Endometrial microvascular endothelial cells (primary cell): Measurements from ENCODE around the gene GLTP. TPM values are rescaled to one million over a fixed set of nuclear protein-coding genes. Genes with fewer than 3 reads are reported as not detected.
"Not testable (repeated sequence)": the region's sequence is repeated elsewhere in the genome, so short reads cannot be mapped to it uniquely, and the experiment has no call there.

ENCODE experiments used
- in situ Hi-C: cut with HindIII; loops from 2 replicates; pipeline ENCODE4 v1.10.0; 2017; ENCODE audit warnings: low sequenced_read_pairs, low pct_unique_long_range_greater_than_20kb; ENCODE audit errors: inconsistent ontology term
- total RNA-seq: library from RNA; depleted of rRNA; stranded (reverse); fragments of >200 nt; gene quantifications from one replicate; pipeline ENCODE4 v1.2.3, GENCODE V29; 2015; ENCODE audit errors: inconsistent ontology term

Gene GLTP
- total RNA-seq, 1 donor from 2014 or later: 93.0 TPM

GRCh38 chr12:109881752-109882151 is 1.4 kb upstream of the GLTP start:
- in situ Hi-C loops: no loop called here

- in situ Hi-C loops: no loop called here
Observed at GRCh38 chr12:109880938-109881337, 597 bp upstream of the GLTP start.

DNA sequence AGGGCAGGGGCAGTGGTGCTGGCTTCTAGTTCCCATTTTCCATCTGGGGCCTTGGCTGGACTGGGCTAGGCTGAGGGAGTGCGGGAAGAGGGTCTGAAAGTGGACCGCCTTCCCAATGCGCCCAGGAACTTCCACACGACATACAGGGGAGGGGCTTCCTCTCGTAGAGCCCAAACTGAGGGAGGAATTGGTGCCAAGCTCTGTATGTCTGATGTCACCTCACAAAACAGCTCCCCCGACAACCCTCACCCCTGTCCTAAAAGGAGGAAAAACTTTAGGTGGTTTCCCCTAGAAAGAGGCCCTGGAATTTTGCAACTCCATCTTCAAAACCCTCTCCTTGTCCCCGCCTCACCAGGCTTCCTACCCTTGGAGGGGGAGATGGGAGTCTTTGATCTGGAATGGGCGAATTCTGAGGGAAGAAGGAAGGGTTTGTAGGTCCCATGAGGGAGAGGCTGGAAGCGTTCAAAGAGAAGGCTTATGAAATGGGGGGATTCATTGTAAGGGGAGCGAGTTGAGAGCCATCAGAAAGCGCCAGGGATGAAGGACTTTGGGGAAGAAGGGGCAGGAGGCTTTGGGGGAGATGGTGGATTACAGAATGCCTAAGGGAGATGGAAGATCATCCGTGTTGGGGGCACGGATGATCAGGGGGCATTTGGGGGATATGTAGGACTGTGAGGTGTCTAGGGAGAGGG is 844 bp downstream of the GLTP start:
- in situ Hi-C loops: no loop called here

DNA sequence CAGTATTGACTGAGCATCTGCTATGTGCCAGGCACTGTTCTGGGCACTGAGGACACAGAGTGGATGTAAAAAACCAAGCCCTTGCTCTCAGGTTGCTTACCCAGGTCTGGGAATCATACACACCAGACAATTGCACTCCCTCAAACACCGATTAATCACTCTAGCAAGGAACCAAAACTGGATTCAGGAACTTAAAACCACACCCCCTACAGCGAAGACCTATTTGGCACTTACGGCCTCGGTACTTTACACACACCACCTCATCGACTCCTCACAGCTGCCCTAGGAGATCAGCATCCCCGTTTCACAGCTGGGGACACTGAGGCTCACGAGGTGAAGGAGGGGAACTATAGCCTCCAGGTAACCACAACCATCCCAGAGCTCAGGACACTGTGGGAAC is 1.6 kb downstream of the GLTP start:
- in situ Hi-C loops: no loop called here

DNA sequence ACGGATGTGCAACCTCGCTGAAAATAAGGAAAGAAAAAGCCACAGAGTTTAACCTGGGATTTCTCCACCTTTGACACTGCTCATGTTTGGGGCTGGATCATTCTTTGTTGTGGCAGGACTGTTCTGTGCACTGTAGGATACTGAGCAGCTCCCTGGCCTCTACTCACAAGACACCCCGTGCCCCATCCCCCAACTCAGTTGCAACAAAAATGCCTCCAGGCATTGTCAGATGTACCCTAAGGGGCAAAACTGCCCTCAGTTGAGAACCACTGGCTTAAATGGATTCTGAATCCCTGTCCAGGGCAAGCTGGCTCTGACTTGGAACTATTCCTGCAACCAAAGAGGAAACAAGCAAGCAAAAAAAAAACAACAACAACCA is 2.1 kb downstream of the GLTP start:
- in situ Hi-C loops: no loop called here

DNA sequence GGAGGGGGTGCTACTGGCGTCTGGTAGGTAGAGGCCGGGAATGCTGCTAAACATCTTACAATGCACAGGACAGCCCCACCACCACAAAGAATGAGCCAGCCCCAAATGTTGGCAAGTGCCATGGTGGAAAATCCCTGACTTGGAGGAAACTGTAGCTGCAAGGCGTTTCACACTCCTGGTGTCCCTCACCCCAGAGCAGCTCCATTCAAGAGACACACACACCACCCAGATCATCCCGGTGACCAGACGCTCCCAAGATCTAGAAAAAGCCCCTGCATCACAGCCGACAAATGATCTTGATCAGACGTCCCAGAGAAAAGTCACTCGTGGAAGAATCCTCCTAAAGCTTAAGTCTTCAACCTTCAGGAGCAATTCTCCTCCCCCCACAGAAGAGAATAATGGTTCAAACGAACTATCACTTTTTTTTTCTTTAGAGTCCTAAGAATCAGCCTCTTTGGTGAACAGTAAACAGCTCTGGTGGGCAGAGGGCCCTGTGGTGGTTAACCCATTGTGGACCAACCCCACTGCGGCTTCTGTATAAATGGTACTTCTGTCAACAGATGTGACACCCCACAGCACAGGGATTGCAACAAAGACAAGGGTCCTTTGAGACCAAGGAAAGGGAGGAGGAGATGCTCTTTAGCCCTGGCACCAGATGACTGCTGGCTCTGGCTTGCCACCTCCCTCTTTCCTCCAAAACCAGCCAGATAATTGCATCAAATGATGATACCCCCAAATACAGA is 2.7 kb downstream of the GLTP start:
- in situ Hi-C loops: no loop called here

DNA sequence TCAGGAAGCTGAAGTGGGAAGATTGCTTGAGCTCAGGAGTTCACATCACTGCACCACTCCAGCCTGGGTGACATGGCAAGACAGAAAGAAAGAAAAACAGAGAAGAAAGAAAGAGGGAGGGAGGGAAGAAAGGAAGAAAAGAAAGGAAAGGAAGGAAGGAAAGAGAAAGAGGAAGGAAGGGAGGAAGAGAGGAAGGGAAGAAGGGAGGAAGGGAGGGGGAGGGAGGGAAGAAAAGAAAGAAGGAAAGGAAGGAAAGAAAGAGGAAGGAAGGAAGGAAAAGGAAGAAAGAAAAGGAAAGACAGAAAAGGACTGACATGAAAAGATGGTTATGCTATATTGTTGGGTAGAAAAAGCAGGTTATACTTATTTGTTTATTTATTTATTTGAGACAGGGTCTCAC is 3.9 kb downstream of the GLTP start:
- in situ Hi-C loops: no loop called here

DNA sequence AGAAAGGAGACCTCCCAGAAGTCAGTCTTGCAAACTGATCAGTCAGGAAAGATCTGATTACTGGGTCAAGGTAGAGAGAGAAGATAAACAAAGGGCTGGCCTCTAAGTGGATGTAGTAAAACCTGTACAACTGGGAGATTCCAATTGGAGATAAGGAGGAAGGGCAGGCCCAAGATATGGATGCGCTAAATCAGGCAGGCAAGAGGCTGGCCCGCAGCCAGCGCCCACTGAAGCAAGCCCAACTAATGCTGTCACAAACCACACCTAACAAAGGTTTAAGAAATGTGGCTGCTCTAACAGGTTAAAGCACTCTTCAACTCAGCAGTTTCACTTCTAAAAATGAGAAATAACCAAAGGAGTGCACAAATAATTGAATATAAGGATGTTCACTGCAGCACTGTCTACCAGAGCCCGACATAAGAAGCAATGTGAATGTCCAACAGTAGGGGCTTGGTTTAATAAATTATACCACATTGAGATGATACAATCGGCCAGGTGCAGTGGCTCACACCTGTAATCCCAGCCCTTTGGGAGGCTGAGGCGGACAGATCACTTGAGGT is 4.7 kb downstream of the GLTP start:
- in situ Hi-C loops: no loop called here

GRCh38 chr12:109873653-109874052 is 6.7 kb downstream of the GLTP start:
- in situ Hi-C loops: no loop called here

DNA sequence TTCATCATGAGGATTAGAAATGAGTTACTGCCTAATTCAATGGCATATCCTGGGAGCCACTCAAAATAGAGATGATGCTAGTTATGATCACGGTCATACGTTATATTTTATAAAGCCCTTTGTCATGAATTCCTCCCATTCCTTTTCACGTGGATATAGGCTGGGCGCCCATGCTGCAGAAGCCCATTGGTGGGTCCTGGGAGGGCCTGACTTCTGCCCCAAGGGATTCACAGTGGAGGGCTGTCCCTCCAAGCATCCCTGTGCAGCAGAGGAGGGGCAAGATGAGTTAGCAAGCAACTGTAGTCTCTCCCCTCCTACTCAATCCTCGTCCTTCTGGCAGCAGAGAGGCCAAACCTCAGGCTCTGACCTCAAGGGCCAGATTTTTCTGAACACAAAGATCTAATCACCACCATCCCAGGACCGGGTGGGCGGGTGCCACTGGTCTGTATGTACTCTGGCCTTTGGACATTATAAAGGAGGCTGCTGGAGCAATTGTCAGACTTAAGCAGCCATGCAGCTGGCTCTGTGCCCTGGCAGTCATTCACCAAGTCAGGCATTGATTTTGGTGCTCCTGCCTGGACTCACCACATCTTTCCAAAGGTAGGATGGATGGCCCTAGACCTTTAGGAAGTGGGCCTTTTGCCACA is 8.6 kb downstream of the GLTP start:
- in situ Hi-C loops: no loop called here

DNA sequence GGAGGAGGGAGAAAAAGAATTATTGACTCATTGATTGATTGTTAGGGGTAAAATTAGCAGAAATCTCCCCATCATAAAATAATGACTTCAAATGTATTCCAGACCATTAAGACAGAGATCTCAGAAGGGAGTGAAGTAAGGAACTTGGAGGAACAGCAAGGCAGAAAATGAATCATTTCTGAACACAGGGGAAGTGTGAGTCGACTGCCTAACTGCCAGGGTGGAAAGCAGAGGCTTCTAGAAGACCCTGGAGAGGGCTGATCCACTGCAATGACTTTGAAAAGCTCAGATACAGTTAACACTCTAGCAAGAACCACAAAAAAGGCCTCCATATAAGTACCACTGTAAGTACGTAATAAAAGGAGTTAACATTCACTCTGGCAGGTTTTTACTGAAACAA is 9.7 kb downstream of the GLTP start:
- in situ Hi-C loops: no loop called here

DNA sequence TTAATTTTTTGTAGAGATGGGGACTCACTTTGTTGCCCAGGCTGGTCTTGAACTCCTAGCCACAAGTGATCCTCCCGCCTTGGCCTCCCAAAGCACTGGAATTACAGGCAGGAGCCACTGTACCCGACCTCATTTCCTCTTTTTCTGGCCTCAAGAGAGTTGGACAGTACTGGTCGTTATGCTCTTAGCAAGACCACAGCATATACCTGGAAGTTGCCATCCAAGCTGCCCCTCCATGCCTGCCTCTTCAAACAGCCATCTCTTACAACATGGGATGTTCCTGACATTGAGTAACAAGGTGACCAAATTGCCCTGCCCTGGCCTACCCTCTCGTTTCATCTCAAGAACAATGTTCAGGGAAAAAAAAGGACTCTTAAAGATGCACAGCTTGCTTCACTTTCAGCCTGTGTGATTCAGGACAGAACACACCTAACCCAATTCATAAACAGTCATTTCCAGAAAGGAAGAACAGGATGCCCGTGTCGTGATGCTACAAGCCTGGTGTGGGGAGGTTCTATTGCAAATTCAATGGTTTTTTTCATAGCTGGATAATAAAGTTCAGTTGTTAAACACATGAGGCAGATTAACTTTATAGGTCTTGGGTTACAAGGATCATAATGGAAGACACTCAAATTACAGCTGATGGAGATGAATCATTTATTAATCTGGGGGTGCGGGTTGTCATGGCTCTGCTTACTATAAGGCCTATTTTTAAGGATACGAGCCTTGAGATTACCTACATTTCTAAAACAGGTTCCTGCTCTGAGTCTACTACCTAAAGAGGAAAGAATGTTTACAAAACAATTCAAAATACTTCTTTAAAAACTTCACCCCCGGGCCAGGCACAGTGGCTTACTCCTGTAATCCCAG is 11.9 kb downstream of the GLTP start:
- in situ Hi-C loops: no loop called here

DNA sequence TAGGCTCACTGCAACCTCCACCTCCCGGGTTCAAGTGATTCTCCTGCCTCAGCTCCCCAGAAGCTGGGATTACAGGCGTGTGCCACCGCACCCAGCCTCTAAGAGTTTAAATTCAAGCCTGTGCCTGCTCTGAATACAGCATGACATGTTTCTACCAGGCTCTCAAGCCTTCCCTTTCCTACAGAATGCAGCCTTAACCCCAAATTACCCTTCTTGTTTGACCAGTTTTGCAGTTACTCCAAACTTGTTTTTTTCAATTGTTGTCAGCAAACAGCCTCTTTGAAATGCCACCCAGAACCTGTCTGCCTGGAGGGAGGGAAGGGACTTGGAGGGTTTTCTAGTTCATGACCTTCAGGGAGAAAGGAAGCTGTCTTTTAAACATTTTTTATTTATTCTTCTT is 15.4 kb downstream of the GLTP start:
- in situ Hi-C loops: no loop called here

- in situ Hi-C loops: no loop called here
Observed at GRCh38 chr12:109863847-109864712, 16.3 kb downstream of the GLTP start.

- in situ Hi-C loops: not testable (repeated sequence)
Observed at GRCh38 chr12:109862491-109862890, 17.9 kb downstream of the GLTP start.

DNA sequence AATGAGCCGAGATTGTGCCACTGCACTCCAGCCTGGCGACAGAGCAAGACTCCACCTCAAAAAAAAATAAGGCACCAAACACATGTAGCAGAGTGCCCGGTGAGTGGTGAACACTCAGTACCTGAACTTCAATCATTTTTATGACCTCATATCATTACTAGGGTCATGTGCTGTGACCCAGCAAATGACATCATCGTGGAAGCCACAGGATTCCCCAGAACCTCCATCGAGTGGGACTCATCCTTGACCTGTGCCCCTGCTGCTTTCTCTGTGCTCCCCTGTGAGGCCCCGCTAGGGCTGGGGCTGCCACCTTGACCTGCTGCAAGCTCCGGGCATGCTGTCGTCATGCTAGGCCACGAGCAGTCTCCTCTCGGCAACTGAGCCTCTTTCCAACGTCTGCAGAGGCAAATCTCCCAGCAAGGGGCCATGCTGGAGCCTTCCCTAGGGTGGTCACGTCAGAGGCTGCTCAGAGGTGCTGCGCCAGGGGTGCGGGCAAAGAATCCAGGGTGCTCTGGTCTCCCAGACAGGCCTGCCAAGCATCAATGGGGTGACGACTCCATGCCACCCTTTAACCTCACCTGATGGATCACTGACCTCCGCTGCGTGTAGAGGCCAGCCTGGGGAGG is 18.5 kb downstream of the GLTP start:
- in situ Hi-C loops: no loop called here

DNA sequence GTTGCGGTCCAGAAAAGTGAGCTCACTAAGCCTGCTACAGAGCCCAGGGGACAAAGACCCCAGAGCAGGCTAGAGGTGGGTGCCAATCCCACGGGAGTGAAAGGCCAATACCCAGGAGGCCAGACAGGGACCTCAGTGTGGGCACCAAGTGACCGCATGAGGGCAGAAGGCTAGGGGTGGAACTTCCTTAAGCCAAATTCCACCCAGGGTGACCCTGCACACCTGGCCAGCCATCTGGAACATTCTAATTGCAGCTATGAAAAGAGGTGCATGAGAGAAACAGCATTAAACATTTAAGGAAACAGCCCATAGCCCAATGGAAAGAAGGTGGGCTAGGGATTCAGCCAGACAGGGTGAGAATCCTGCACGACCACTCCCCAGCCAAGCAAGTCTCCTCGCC is 19.4 kb downstream of the GLTP start:
- in situ Hi-C loops: no loop called here

GRCh38 chr12:109858764-109859163 is 21.6 kb downstream of the GLTP start:
- in situ Hi-C loops: no loop called here
